GM19351 (cell line): ENCODE measurements around the gene CCNQ.

ENCODE experiments used
- ATAC-seq: cut with Tn5 transposase; IDR thresholded peaks from one replicate; pipeline ENCODE4 v1.9.1; 2021; ENCODE audit warnings: mild to moderate bottlenecking, moderate library complexity; ENCODE audit not compliant: unreplicated experiment

CCNQ gene

GRCh38 chrX:153637121-153638040 lies 38.4 kb upstream of the CCNQ start:
- ATAC-seq: no peak

DNA sequence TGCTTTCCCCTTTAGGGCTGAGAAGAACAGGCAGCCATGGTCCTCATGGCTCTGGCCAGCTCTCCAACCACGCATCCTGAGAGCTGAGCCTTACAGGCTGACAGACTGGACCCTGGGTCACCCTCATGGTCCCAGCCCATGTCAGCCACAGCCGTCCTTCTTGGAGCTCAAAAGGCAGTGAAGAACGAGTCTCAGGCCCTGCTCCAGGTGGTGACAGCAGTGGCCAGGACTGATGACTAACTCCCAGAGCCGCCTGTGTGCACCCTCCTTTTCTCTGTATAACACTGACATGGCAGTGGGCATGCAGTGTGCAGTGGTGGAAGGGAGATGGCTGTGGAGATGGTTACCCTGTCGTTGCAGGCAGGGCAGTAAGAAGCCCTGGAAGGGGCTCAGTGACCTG lies 37.8 kb upstream of the CCNQ start:
- ATAC-seq: no peak

GRCh38 chrX:153635788-153636668 lies 37.1 kb upstream of the CCNQ start:
- ATAC-seq: no peak

GRCh38 chrX:153635388-153635787 lies 36.4 kb upstream of the CCNQ start:
- ATAC-seq: no peak

- ATAC-seq: no peak
Observed at GRCh38 chrX:153634832-153635231, 35.9 kb upstream of the CCNQ start.

GRCh38 chrX:153634236-153634635 lies 35.3 kb upstream of the CCNQ start:
- ATAC-seq: no peak

DNA sequence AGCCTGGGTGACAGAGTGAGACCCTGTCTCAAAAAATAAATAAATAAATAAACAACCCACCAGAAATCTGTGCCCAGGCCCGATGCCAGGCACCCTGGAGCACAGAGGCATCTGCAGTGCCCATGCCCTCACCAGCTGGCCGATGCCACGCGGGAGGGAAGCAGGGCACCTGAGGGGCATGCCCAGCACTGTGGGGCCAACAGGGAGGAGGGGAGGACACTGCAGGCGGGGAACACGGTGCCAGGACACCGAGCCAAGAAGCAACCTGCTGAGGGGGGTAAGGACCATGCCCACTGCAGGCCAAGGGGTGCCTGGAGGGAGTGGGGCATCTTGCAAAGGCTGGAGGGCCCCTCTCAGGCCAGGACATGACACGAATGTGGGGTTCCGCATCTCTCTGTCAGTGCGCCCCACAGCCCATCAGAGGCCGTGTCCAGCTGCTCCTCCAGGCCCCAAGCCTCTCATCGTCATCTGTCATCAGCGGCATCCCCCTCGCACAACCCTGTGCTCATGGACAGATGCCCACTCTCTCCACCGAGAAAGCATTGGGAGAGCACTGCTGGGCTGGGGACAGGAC lies 34.8 kb upstream of the CCNQ start:
- ATAC-seq: no peak

DNA sequence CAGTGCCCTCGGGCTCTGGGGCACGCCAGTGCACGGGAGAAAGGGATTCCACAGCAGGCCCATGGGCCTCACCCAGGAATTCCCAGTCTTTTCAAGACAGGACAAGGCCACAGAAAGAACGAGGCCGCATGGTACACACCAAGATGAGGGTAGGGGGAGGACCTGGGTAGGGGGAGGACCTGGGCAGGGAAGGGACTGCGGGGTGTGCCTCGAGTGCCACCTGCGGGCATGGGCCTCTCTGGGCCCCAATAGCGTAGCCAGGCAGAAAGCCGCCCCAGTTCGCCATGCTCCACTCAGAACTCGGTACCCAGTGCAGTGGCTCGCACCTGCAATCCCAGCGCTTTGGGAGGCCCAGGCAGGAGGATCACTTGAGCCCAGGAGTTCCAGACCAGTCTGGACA lies 34.1 kb upstream of the CCNQ start:
- ATAC-seq: no peak

DNA sequence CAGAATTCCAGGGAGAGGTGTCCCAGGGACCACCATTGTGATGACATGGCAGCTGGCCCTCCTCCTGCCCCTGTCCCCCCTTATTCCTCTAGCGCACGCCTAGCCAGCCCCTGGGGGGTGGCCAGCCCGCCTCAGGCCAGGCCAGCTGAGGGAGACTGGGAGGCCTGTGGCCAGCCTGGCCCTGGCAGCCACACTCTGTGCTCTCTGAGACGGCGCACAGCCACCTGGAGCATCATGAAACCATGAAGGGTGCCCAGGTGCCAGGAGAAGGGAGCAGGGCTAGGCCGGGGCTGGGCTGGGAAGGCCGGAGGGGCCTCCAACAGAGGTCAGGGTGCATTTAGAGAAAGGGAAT lies 33.6 kb upstream of the CCNQ start:
- no peak for ATAC-seq

DNA sequence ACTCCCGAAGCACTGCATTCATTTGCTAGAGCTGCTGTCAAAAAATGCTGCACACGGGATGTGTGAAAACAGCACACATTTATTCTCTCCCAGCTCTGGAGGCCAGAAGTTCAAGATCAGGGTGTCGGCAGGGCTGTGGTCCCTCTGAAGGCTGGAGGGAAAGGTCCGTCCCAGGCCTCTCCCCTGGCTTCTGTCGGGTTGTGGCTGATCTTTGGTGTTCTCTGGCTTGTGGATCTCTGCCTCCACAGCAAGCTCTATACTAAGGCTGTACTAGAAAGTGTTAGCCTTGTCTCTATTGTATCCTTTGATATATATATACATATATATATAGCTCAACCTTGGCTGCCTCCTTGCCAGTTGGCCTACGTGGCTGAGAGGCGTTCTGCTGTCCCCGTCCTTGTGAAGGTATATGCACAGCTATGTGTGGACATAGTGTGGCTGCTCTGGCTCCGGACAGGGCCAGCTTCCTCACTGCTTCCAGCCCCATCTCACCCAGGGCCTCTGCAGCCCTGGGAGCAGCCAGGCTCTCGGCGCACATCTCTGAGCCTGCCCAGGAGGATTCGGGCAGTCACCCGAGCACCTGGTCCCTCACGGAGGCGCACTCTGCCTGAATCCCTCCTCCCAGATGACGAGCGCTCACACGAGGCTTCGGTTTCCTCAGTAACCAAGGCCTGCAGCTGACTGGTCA lies 33.1 kb upstream of the CCNQ start:
- ATAC-seq: no peak

- no peak for ATAC-seq
Observed at GRCh38 chrX:153631346-153631745, 32.4 kb upstream of the CCNQ start.

DNA sequence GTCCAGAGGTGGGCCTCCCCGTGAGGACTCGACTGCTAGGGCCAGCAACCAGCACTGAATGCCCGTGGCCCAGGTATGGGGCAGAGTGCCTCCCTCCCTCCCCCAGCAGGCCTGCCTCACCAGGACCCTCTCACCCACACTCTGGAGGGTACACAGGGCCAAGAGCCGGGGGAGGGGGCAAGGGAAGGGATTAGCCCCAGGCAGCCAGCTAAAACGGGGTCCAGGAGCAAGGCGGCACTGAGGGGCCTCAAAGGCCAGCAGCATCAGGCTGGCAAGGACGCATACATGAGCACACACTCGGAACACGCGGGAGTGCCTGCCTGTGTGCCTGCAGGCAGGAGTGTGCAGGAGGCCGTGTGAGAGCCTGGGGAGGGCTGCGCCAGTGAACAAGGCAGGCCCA lies 29.7 kb upstream of the CCNQ start:
- ATAC-seq: no peak

GRCh38 chrX:153628129-153628528 lies 29.2 kb upstream of the CCNQ start:
- no peak for ATAC-seq

GRCh38 chrX:153627675-153628111 lies 28.8 kb upstream of the CCNQ start:
- ATAC-seq: no peak

GRCh38 chrX:153626863-153627674 lies 28.1 kb upstream of the CCNQ start:
- no peak for ATAC-seq

DNA sequence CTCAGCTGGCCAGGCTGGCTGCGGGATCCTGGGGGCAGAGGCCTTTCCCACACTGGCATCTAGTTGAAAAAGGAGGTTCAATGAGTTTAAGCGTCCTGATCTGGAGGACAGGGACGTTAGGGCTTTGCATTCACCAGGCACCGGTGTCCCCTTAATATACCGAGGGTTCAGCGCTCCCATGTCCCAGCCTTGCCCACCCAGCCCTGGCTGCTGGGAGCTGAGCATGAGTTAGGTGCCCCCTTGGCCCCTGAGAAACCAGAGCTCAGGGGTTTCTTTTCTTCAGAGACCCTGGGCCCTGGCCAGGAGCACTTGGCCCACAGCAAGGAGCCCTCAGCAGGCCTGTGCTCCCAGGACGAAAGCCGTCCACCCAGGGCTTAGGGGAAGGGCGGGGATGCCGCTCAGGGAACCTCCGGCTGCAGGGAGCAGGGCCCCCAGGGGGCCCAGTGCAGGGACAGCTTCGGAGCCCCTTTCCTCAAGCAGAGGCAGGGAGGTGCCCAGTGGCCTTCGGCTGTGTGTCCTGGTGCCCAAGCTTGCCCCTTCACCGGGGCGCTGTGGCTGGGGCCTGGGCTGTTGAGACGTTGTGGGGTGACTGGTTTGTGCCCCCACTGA lies 27.2 kb upstream of the CCNQ start:
- ATAC-seq: no peak

GRCh38 chrX:153625271-153626024 lies 26.5 kb upstream of the CCNQ start:
- no peak for ATAC-seq

GRCh38 chrX:153624196-153625091 lies 25.5 kb upstream of the CCNQ start:
- no peak for ATAC-seq
